HepG2 (cell line): ENCODE data around the gene YWHAH.

Experiments
- CBX1 ChIP-seq: IDR thresholded peaks from one replicate; pipeline ENCODE4 v1.6.1; 2016; ENCODE audit warnings: antibody characterized with exemption, low read depth
- TF ChIP-seq, protein P1 (sequence below): sonication (generic); formaldehyde crosslinking; IDR thresholded peaks from 2 replicates; pipeline ENCODE4 v1.5.0; 2020; ENCODE audit warnings: mild to moderate bottlenecking, missing genetic modification reagents, moderate library complexity

GRCh38 chr22:31904651-31905050, 39.7 kb upstream of the YWHAH start:
- TF ChIP-seq CBX1 = no peak
- TF ChIP-seq, protein P1, sequence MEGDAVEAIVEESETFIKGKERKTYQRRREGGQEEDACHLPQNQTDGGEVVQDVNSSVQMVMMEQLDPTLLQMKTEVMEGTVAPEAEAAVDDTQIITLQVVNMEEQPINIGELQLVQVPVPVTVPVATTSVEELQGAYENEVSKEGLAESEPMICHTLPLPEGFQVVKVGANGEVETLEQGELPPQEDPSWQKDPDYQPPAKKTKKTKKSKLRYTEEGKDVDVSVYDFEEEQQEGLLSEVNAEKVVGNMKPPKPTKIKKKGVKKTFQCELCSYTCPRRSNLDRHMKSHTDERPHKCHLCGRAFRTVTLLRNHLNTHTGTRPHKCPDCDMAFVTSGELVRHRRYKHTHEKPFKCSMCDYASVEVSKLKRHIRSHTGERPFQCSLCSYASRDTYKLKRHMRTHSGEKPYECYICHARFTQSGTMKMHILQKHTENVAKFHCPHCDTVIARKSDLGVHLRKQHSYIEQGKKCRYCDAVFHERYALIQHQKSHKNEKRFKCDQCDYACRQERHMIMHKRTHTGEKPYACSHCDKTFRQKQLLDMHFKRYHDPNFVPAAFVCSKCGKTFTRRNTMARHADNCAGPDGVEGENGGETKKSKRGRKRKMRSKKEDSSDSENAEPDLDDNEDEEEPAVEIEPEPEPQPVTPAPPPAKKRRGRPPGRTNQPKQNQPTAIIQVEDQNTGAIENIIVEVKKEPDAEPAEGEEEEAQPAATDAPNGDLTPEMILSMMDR (CRISPR knock-in tag) = no peak
